Measurements from ENCODE around the gene BABAM2. TPM values are rescaled to one million over a fixed set of nuclear protein-coding genes. Genes with fewer than 3 reads are reported as not detected.
A peak's percentile ranks its signal among the peaks of the same experiment; 100 is the strongest.

BABAM2 gene
- total RNA-seq, 3 donors from 2014 or later = 34.8 to 42.4 (median 41.3) TPM

- Histone ChIP-seq H3K4me3 (no peak overlapping the region), H3K9me3 (no peaks in the 10 kb centered on the region), H3K4me1 (ENCODE audit: low read depth) (peaks cover 15% of the 10 kb centered on the region), H3K36me3 (ENCODE audit: low read depth) (no peaks in the 10 kb centered on the region)
- TF ChIP-seq, protein P1, sequence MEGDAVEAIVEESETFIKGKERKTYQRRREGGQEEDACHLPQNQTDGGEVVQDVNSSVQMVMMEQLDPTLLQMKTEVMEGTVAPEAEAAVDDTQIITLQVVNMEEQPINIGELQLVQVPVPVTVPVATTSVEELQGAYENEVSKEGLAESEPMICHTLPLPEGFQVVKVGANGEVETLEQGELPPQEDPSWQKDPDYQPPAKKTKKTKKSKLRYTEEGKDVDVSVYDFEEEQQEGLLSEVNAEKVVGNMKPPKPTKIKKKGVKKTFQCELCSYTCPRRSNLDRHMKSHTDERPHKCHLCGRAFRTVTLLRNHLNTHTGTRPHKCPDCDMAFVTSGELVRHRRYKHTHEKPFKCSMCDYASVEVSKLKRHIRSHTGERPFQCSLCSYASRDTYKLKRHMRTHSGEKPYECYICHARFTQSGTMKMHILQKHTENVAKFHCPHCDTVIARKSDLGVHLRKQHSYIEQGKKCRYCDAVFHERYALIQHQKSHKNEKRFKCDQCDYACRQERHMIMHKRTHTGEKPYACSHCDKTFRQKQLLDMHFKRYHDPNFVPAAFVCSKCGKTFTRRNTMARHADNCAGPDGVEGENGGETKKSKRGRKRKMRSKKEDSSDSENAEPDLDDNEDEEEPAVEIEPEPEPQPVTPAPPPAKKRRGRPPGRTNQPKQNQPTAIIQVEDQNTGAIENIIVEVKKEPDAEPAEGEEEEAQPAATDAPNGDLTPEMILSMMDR (IDR thresholded peaks at IDR 0.05) = no peak
- intact Hi-C loops (cut with DNase I, micrococcal nuclease) = no loop called here
- DNase-seq = no peak
- no peak for ATAC-seq
These were observed 461.1 kb downstream of the BABAM2 start for GRCh38 chr2:28351621-28352020.

DNA sequence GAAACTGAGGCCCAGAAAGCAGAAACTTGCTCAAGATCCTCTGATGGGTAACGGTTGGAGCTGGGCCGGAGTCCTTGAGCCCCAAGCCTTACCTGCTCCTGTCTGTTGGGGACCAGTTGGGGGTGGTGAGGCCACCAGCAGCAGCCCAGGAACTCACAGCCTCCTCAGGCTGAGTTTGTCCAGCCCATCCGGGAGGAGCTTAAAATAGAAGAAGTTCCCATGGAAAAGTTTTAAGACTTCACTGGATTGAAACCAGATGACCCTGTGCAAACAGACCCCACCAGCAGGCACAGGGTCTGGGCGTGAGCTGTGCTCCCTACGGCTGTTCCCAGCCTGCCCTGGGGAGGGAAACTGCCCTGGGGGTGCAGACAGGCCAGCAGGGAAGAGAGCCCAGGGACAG is 461.6 kb downstream of the BABAM2 start:
- peaks cover 19% of the 10 kb centered on the region for H3K4me1 ChIP-seq (ENCODE audit: low read depth)
- DNase-seq (peak in 2 of 3 donors; percentile 19 to 36), ATAC-seq (no peak)
- no peaks in the 10 kb centered on the region for H3K36me3 ChIP-seq (ENCODE audit: low read depth)
- intact Hi-C loops (cut with DNase I, micrococcal nuclease) = no loop called here
- H3K9me3 ChIP-seq = no peaks in the 10 kb centered on the region
- TF ChIP-seq, protein P1 (IDR thresholded peaks at IDR 0.05) = no peak
- H3K4me3 ChIP-seq = no peak overlapping the region

DNA sequence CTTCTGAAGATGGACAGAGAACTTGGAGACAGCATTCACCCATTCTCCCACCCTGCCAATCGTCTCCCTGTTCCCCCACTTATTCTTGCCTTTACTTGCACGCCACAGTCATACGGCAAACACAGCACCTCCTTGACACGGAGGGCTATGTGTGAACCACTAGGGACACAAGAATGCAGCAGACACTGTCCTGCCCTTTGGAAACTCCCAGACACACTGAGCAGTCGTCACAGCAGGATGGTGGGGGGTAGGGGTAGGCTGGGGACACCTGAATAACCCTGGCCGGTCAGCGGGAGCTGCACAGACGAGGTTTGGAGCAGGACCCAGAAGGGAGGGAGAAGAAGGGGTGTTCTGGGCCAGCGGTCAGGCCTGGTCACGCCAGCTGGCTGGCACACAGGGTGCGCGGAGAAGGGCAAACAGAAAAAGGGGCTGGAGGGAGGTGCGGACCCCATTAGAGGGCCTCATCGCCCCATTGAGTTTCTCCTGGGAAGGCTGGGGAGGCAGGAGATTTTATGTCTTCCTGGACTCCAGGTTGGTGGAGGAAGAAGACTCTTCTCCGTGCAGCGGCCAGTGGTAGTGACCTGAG is 462.2 kb downstream of the BABAM2 start:
- TF ChIP-seq, protein P1 (IDR thresholded peaks at IDR 0.05) = no peak
- intact Hi-C loops (cut with DNase I, micrococcal nuclease) = no loop called here
- ATAC-seq = no peak
- peak in 2 of 3 donors; percentile 23 to 35 for DNase-seq
- Histone ChIP-seq H3K4me3 (no peak overlapping the region), H3K36me3 (ENCODE audit: low read depth) (no peaks in the 10 kb centered on the region), H3K4me1 (ENCODE audit: low read depth) (peaks cover 19% of the 10 kb centered on the region), H3K9me3 (no peaks in the 10 kb centered on the region)

GRCh38 chr2:28354920-28355520 is 464.5 kb downstream of the BABAM2 start:
- Histone ChIP-seq H3K4me3 (no peak overlapping the region), H3K4me1 (ENCODE audit: low read depth) (peaks cover 32% of the 10 kb centered on the region), H3K9me3 (no peaks in the 10 kb centered on the region), H3K36me3 (ENCODE audit: low read depth) (no peaks in the 10 kb centered on the region)
- ATAC-seq = no peak
- TF ChIP-seq, protein P1 (IDR thresholded peaks at IDR 0.05) = no peak
- peak in 1 of 3 donors; percentile 38 for DNase-seq
- intact Hi-C loops (cut with DNase I, micrococcal nuclease) = no loop called here

- H3K4me1 ChIP-seq (ENCODE audit: low read depth) = peaks cover 35% of the 10 kb centered on the region
- DNase-seq = peak in 2 of 3 donors; percentile 55 to 65
- intact Hi-C loops (cut with DNase I, micrococcal nuclease) = no loop called here
These were observed 465.1 kb downstream of the BABAM2 start for GRCh38 chr2:28355521-28356094.

More at GRCh38 chr2:28355521-28356094, 465.1 kb downstream of the BABAM2 start:
- Histone ChIP-seq H3K36me3 (ENCODE audit: low read depth) (no peaks in the 10 kb centered on the region), H3K9me3 (no peaks in the 10 kb centered on the region), H3K4me3 (no peak overlapping the region)
- TF ChIP-seq, protein P1 (IDR thresholded peaks at IDR 0.05) = no peak
- no peak for ATAC-seq

Data from mucosa of descending colon (tissue), 3 donors.